Esophagus muscularis mucosa (tissue), 4 donors: ENCODE results near the gene QRICH2. TPM values are rescaled to one million over a fixed set of nuclear protein-coding genes. Genes with fewer than 3 reads are reported as not detected.
"Not testable (repeated sequence)": the region's sequence is repeated elsewhere in the genome, so short reads cannot be mapped to it uniquely, and the experiment has no call there.

Experiments
- DNase-seq: peaks from one replicate; pipeline ENCODE4 v3.0.0-alpha.2; 2017; ENCODE audit errors: extremely low spot score
- H3K27ac ChIP-seq, 4 donors: fragments of 200-600 bp; sonication (generic); replicated peaks in 1 of 4; 1 replicate in 3 of 4; 2 replicates in 1 of 4; pipeline ENCODE4 v1.5.1; 2016 to 2019; ENCODE audit warnings: mild to moderate bottlenecking in 1 of 4
- H3K27me3 ChIP-seq, 4 donors: fragments of 200-600 bp; sonication (generic); one replicate each; pipeline versions ENCODE4 v1.5.1 to v1.6.0; 2016 to 2019
- H3K36me3 ChIP-seq, 4 donors: fragments of 200-600 bp; sonication (generic); one replicate each; pipeline ENCODE4 v1.5.1; 2016 to 2019
- H3K4me1 ChIP-seq, 4 donors: fragments of 200-600 bp; sonication (generic); one replicate each; pipeline ENCODE4 v1.5.1; 2016 to 2019
- H3K4me3 ChIP-seq, 4 donors: fragments of 200-600 bp; sonication (generic); 1 replicate in 2 of 4; 2 replicates in 2 of 4; pipeline ENCODE4 v1.5.1; 2016 to 2019; ENCODE audit warnings: mild to moderate bottlenecking in 4 of 4, moderate library complexity in 1 of 4
- H3K9me3 ChIP-seq, 4 donors: fragments of 200-600 bp; sonication (generic); 1 replicate in 3 of 4; 2 replicates in 1 of 4; pipeline ENCODE4 v1.5.1; 2016 to 2019
- EP300 ChIP-seq: sonication (generic); formaldehyde crosslinking; IDR thresholded peaks from one replicate; pipeline ENCODE4 v1.6.1; 2017; ENCODE audit warnings: antibody characterized with exemption
- POLR2A ChIP-seq: fragments of 450-650 bp; IDR thresholded peaks from one replicate; pipeline ENCODE4 v1.6.1; 2017; ENCODE audit warnings: antibody characterized with exemption, moderate library complexity, mild to moderate bottlenecking, low read depth
- POLR2AphosphoS5 ChIP-seq, 2 donors: sonication (generic); formaldehyde crosslinking; IDR thresholded peaks; one replicate each; pipeline ENCODE4 v1.6.1; 2017; ENCODE audit warnings: antibody characterized with exemption in 2 of 2
- whole genome bisulfite sequencing: methylation state at CpG from one replicate; pipeline ENCODE4 v1.1.5; 2018; 5-methylcytosine and 5-hydroxymethylcytosine counted together
- intact Hi-C: fragments of 100-400 bp; cut with DNase I; formaldehyde crosslinking; loops from one replicate; pipeline ENCODE4 v1.15.1; 2023
- total RNA-seq, 4 donors: library from RNA; depleted of rRNA; stranded (reverse); fragments of >200 nt; gene quantifications; one replicate each; pipeline versions ENCODE4 v1.1.0 to v1.2.1, GENCODE V29; 2016
- TF ChIP-seq, protein P1 (sequence below), 3 experiments: fragments of 200-600 bp in 2 of 3; fragments of 450-650 bp in 1 of 3; sonication (generic) in 2 of 3; IDR thresholded peaks; one replicate each; pipeline ENCODE4 v1.5.1; 2017 to 2019; ENCODE audit warnings: antibody characterized with exemption in 3 of 3, mild to moderate bottlenecking in 2 of 3, moderate library complexity in 1 of 3

The QRICH2 gene
- total RNA-seq, 4 donors from 2014 or later: 1.7 to 2.6 (median 2.1) TPM

GRCh38 chr17:76350463-76350862 lies 42.4 kb upstream of the QRICH2 start:
- Histone ChIP-seq H3K27me3 (no peaks in the 10 kb centered on the region), H3K27ac (no peak overlapping the region), H3K36me3 (peaks cover 24 to 30% (median 28%) of the 10 kb centered on the region in 4 donors), H3K4me3 (no peak overlapping the region), H3K4me1 (peaks cover 17 to 30% (median 29%) of the 10 kb centered on the region in 4 donors), H3K9me3 (no peaks in the 10 kb centered on the region)
- DNase-seq: no peak
- WGBS: 94% methylated on average over 5 of the region's 5 CpGs
- no peak for TF ChIP-seq POLR2AphosphoS5 (IDR thresholded peaks at IDR 0.05)
- TF ChIP-seq, protein P1, sequence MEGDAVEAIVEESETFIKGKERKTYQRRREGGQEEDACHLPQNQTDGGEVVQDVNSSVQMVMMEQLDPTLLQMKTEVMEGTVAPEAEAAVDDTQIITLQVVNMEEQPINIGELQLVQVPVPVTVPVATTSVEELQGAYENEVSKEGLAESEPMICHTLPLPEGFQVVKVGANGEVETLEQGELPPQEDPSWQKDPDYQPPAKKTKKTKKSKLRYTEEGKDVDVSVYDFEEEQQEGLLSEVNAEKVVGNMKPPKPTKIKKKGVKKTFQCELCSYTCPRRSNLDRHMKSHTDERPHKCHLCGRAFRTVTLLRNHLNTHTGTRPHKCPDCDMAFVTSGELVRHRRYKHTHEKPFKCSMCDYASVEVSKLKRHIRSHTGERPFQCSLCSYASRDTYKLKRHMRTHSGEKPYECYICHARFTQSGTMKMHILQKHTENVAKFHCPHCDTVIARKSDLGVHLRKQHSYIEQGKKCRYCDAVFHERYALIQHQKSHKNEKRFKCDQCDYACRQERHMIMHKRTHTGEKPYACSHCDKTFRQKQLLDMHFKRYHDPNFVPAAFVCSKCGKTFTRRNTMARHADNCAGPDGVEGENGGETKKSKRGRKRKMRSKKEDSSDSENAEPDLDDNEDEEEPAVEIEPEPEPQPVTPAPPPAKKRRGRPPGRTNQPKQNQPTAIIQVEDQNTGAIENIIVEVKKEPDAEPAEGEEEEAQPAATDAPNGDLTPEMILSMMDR (IDR thresholded peaks at IDR 0.05): no peak
- TF ChIP-seq EP300: no peak
- TF ChIP-seq POLR2A: no peak
- intact Hi-C loops: loop anchor here (5.0 kb wide), 1 partner anchor 37 kb away; no protein-coding TSS in a partner anchor

GRCh38 chr17:76346936-76347335 lies 38.9 kb upstream of the QRICH2 start:
- H3K9me3 ChIP-seq, DNase-seq, H3K27me3 ChIP-seq, H3K27ac ChIP-seq, H3K4me3 ChIP-seq, H3K4me1 ChIP-seq, intact Hi-C loops: not testable (repeated sequence)
- H3K36me3 ChIP-seq: peaks cover 34 to 61% (median 59%) of the 10 kb centered on the region in 4 donors
- WGBS: 90% methylated on average over 11 of the region's 11 CpGs

DNA sequence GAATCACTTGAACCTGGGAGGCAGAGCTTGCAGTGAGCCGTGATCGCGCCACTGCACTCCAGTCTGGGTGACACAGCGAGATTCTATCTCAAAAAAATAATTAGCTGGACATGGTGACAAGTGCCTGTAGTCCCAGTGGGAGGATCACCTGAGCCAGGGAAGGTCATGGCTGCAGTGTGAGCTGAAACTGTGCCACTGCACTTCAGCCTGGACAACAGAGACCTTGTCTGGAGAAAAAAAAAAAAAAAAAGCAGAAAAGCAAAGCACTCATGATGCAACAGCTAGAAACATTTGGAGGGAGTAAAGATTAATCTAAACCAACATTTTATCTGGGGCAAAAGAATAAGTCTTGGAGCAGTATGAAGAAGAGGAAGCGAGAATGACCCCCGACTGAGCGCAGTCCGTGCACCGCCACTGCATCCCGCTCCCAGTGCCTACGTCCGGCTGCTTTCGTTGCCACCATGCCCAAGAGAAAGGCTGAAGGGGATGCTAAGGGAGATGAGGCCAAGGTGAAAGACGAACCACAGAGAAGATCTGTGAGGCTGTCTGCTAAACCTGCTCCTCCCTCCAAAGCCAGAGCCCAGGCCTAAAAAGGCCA lies 37.4 kb upstream of the QRICH2 start:
- intact Hi-C loops: no loop called here
- Histone ChIP-seq H3K9me3 (no peaks in the 10 kb centered on the region), H3K4me3 (no peak overlapping the region), H3K36me3 (peaks cover 34 to 68% (median 64%) of the 10 kb centered on the region in 4 donors), H3K27ac (no peak overlapping the region), H3K27me3 (no peaks in the 10 kb centered on the region), H3K4me1 (no peaks in the 10 kb centered on the region)
- DNase-seq: no peak
- WGBS: 93% methylated on average over 14 of the region's 14 CpGs
- TF ChIP-seq EP300 (no peak), POLR2A (no peak), POLR2AphosphoS5 (IDR thresholded peaks at IDR 0.05) (no peak)
- TF ChIP-seq, protein P1 (IDR thresholded peaks at IDR 0.05): no peak

- intact Hi-C loops: no loop called here
- H3K27me3 ChIP-seq: no peaks in the 10 kb centered on the region
- no peak overlapping the region for H3K4me3 ChIP-seq
- no peak for DNase-seq
- H3K27ac ChIP-seq: no peak overlapping the region
- H3K36me3 ChIP-seq: peaks cover 33 to 72% (median 61%) of the 10 kb centered on the region in 4 donors
- H3K9me3 ChIP-seq: no peaks in the 10 kb centered on the region
- WGBS: 95% methylated on average over 7 of the region's 7 CpGs
- no peak for TF ChIP-seq POLR2AphosphoS5 (IDR thresholded peaks at IDR 0.05)
- TF ChIP-seq, protein P1 (IDR thresholded peaks at IDR 0.05): no peak
- no peak for TF ChIP-seq POLR2A
- no peak for TF ChIP-seq EP300
- H3K4me1 ChIP-seq: peaks cover 0 to 8% (median 4%) of the 10 kb centered on the region in 4 donors
Observed at GRCh38 chr17:76343106-76343505, 35.0 kb upstream of the QRICH2 start.

GRCh38 chr17:76341301-76341700 lies 33.2 kb upstream of the QRICH2 start:
- H3K36me3 ChIP-seq: peaks cover 19 to 54% (median 44%) of the 10 kb centered on the region in 4 donors
- H3K27me3 ChIP-seq: no peaks in the 10 kb centered on the region
- no peak for DNase-seq
- H3K27ac ChIP-seq: no peak overlapping the region
- H3K4me1 ChIP-seq: peaks cover 5 to 14% (median 9%) of the 10 kb centered on the region in 4 donors
- TF ChIP-seq POLR2A: no peak
- TF ChIP-seq, protein P1 (IDR thresholded peaks at IDR 0.05): no peak
- TF ChIP-seq EP300: no peak
- no peak for TF ChIP-seq POLR2AphosphoS5 (IDR thresholded peaks at IDR 0.05)
- intact Hi-C loops: no loop called here
- WGBS: 94% methylated on average over 6 of the region's 6 CpGs
- no peaks in the 10 kb centered on the region for H3K9me3 ChIP-seq
- no peak overlapping the region for H3K4me3 ChIP-seq
